Cortex of kidney (tissue), 1 donor: Measurements from ENCODE around the gene ARMC5.
"Not testable (repeated sequence)": the region's sequence is repeated elsewhere in the genome, so short reads cannot be mapped to it uniquely, and the experiment has no call there.

Source experiments
- DNase-seq: peaks from one replicate; lab custom pipeline; 2025; lab: John Stamatoyannopoulos, UW

Gene ARMC5

DNA sequence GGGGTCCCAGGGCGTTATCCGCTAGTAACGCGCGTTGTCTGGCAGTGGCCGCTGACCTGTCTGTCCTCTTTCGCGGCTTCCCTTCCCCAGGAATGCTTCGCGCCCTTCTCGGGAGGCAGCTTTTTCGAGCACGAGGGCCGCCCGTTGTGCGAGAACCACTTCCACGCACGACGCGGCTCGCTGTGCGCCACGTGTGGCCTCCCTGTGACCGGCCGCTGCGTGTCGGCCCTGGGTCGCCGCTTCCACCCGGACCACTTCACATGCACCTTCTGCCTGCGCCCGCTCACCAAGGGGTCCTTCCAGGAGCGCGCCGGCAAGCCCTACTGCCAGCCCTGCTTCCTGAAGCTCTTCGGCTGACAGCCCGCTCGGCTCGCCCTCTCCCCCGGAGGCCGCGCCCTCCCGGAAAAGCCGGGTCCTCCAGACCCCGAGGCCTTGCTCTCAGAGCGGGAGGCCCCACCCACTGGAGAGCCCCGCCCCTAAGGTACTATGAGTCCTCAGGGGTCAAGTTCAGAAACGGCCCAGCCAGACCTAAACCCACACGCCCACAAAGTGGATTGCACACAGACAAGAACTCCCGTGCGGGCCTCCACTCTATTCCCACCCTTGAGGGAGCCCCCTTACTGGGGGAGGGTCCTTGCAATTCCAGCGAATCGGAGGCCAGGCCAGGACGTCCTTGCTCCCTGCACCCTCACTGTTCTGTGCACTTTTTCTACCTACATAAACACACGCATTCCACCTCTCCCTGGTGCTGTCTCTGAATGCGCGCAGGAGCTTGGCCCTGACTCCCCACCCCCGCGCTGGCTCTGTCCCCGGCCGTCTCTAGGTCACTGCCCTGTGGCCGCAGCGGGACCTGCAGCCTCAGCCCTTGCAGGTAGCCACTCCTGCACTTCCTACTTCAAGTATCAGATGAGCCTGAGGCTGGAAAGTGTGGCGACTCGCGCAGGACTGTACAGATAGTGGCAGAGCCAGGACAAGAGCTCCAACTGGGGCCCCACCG is 18.2 kb downstream of the ARMC5 start:
- no peak for DNase-seq

DNA sequence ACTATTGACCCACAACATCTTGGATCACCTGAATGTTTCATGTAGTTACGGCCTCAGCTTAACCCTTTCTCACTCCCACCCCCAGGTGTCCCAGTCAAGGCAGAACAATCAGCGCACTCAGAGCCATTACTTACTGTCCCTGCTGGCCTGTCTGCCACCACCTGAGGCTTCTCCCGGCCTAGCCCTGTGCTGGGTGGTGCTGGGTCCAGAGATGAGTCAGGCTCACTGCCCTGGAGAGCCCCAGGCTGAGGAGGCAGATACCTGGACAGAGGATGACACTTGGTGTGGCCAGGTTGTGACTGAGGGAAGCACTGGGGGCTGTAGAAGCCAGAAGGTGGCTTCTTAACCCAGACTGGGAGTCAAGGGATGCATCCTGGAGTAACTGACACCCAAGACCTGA is 19.7 kb downstream of the ARMC5 start:
- DNase-seq, result no peak

DNA sequence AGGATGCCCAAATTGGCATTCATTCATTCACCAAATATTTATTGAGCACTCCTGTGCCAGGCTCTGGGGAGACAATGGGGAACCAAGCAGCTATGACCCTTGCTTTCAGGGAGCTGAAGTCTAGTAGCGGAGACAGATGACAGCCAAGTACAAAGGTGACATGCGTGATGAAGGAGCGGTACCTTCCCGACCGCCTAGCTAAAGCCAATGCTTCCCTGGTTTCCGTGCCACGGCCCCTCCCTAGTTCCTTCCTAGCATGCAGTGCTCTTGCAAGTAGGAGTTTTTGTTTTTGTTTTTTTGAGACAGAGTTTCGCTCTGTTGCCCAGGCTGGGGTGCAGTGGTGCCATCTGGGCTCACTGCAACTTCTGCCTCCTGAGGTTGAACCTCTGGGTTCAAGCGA is 20.4 kb downstream of the ARMC5 start:
- no peak for DNase-seq

DNA sequence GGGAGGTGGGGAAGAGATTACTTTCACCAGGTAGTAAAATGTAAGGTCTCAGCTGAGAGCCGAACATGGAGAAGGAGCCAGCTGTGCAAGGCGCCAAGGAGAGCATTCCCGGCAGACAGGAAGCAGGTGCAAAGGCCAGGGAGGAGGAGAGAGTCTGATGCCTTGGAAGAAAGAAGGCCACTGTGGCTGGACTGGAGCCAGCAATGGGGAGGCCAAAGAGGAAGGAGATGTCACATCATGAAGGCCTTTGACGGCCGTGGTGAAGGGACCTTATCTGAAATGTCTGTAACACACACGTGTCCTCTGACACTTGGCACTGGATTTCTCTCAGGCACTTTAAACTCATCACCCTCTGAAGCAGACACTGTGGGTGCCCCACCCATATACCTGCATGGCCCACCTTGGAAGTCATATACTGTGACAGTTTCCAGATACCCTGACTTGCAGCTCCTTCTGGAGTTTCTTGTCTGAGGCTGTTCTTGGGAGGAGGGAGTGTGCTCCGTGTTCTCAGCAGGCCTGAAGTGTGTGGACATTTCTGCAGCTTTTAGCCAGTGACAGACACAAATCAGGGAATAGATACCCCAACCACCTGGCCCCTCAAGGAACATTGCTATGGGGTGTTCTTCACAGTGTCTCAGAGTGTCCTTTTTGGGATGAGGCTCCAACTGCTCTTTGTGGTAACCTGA is 21.7 kb downstream of the ARMC5 start:
- no peak for DNase-seq

DNA sequence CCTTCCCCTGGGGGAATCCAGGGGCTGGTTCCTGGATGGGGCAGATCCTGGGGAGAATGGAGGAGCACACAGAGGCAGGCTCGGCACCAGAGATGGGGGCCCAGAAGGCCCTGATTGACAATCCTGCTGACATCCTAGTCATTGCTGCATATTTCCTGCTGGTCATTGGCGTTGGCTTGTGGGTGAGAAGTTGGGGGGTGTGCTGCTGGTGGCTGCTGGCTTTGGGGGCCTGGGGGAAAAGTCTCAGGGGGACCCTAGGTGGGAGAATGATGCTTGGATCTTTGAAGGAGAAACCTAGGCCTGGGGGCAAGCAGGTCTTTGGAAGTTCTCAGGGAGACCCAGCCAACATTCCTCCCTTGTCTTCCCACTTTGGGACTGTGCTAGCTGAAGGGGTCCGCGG is 23.8 kb downstream of the ARMC5 start, which contains the start of gene SLC5A2:
Gene SLC5A2, plus strand, starts transcription at position 43 of the 400 bp plus-strand sequence. Its CDS starts 14 bp downstream, at position 57.
- no peak for DNase-seq

DNA sequence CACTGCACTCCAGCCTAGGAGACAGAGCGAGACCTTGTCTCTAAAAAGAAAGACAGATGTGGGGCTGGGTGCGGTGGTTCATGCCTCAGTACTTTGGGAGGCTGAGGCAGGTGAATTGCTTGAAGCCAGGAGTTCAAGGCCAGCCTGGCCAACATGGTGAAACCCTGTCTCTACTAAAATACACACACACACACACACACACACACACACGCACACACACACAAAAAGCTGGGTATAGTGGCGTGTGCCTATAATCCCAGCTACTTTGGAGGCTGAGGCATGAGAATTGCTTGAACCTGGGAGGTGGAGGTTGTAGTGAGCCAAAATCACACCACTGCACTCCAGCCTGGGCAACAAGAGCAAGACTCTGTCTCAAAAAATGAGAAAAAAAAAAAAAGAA is 24.7 kb downstream of the ARMC5 start:
- not testable (repeated sequence) for DNase-seq

DNA sequence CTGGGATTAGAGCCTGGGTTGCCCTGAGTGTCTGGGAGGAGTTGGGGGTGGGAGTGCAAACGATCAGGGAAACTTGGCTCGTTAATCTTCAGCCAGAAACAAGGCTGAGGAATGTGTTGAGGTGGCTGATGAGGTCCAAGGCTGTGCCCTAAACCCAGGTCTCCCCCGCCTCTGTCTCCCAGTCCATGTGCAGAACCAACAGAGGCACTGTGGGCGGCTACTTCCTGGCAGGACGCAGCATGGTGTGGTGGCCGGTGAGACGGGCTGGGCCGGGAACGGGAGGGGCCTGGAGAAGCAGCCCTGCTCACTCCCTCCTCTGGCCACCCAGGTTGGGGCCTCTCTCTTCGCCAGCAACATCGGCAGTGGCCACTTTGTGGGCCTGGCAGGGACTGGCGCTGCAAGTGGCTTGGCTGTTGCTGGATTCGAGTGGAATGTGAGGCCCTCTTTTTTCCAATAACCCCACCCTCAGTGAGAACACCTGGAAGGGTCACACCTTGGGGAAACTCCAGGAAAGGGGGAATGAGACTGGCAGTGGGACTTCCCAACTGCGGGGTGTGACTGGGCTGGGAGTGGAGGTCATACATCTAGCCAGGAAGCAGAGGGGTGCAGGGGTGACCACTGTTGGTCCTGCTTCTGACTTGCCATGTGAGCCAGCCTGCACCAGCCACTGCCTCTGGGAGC is 25.3 kb downstream of the ARMC5 start:
- DNase-seq, result no peak

DNA sequence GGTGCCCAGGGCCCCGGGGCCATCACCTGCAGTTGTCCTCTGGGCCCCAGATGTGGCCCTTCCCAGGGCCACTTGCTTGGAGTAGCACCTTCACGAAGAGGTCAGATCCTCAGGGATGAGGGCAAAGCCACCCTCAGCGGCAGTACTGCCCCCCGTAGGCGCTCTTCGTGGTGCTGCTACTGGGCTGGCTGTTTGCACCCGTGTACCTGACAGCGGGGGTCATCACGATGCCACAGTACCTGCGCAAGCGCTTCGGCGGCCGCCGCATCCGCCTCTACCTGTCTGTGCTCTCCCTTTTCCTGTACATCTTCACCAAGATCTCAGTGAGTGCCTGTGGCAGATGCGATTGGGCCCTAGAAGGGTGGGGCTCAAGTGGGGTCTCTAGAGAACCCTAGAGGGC is 26.3 kb downstream of the ARMC5 start:
- no peak for DNase-seq

DNA sequence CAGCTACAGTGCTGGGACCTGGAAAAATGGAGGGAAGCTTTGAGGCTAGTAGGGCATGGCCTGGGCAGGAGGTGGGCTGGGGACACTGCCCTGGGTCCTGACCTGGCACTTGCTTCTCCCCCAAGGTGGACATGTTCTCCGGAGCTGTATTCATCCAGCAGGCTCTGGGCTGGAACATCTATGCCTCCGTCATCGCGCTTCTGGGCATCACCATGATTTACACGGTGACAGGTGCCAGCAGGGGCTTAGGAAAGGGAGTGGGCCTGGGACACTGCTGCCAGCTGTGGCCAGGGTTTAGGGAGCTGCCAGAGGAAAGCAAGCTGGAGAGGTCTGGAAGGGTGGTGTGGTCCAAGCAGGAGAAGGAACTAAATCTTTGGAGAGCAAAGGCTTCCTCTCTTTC is 26.7 kb downstream of the ARMC5 start:
- no peak for DNase-seq

DNA sequence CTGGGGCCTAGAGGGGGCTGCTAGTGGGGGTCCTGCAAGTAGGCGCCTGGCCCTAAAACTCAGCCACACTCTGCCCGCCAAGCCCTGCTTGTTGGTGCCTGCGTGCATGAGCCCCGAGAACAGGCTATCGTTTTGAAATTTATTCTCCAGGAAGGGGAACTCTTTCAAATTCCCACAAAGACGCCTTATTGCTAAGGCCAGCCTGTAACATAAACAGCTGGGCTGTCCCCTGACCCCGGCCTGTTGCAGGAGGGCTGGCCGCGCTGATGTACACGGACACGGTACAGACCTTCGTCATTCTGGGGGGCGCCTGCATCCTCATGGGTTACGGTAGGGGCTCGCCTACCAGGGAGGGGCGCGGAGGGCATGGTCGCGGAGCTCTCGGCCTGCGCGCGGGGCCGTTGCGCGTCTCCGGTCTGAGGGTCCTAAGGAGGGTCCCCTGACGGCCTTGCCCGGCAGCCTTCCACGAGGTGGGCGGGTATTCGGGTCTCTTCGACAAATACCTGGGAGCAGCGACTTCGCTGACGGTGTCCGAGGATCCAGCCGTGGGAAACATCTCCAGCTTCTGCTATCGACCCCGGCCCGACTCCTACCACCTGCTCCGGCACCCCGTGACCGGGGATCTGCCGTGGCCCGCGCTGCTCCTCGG is 27.9 kb downstream of the ARMC5 start:
- DNase-seq, result no peak

DNA sequence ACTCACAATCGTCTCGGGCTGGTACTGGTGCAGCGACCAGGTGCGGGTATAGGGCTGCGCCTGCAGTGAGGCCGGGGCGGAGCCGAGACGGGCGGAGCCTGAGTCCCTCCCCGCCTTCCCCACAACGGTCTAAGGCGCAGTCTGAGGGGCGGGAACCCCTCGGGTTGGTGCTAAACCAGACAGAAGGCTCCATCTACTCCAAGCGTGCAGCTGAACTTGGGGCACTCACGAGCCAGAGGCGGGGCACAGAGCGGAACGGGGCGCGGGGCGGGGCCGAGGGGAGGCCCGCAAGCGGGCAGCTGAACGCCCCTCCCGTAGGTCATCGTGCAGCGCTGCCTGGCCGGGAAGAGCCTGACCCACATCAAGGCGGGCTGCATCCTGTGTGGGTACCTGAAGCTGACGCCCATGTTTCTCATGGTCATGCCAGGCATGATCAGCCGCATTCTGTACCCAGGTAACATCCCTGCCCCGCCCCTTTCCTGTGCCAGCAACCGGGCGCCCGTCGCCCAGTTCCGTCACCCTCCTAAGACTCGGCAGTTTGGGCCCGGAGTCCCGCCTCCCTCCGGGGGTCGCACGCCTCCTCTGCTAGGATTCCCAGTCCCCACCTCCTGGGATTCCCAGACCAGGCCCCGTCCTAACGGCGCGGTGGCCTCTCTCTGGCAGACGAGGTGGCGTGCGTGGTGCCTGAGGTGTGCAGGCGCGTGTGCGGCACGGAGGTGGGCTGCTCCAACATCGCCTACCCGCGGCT is 28.6 kb downstream of the ARMC5 start:
- DNase-seq, result peak; percentile 48

DNA sequence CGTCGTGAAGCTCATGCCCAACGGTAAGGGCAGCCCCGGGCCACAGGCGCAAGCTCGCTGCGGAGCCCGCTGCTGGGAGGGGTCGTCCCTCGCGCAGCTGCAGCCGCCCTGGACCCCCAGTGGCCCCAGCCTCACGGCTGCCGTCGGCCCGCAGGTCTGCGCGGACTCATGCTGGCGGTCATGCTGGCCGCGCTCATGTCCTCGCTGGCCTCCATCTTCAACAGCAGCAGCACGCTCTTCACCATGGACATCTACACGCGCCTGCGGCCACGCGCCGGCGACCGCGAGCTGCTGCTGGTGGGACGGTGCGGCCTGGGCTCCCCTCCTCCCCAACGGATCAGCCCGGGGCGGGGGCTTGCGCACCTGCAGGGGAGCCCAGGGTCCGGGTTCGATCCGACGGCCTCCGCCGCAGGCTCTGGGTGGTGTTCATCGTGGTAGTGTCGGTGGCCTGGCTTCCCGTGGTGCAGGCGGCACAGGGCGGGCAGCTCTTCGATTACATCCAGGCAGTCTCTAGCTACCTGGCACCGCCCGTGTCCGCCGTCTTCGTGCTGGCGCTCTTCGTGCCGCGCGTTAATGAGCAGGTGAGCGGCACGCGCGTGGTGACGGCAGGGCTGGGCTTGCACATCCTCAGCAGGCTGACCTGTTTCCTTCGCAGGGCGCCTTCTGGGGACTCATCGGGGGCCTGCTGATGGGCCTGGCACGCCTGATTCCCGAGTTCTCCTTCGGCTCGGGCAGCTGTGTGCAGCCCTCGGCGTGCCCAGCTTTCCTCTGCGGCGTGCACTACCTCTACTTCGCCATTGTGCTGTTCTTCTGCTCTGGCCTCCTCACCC is 29.4 kb downstream of the ARMC5 start:
- DNase-seq, result no peak

DNA sequence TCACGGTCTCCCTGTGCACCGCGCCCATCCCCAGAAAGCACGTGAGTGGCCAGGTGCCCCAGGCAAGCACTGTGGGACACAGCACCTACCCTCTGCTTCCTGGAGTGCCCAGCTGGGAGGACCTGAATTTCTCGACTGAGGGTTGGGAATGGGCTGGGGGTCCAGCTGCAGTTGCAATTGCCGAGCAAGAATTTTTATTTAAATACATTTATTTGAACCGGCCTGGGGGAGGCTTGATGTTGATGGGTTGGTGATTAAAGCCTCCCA is 29.9 kb downstream of the ARMC5 start:
- DNase-seq, result no peak

DNA sequence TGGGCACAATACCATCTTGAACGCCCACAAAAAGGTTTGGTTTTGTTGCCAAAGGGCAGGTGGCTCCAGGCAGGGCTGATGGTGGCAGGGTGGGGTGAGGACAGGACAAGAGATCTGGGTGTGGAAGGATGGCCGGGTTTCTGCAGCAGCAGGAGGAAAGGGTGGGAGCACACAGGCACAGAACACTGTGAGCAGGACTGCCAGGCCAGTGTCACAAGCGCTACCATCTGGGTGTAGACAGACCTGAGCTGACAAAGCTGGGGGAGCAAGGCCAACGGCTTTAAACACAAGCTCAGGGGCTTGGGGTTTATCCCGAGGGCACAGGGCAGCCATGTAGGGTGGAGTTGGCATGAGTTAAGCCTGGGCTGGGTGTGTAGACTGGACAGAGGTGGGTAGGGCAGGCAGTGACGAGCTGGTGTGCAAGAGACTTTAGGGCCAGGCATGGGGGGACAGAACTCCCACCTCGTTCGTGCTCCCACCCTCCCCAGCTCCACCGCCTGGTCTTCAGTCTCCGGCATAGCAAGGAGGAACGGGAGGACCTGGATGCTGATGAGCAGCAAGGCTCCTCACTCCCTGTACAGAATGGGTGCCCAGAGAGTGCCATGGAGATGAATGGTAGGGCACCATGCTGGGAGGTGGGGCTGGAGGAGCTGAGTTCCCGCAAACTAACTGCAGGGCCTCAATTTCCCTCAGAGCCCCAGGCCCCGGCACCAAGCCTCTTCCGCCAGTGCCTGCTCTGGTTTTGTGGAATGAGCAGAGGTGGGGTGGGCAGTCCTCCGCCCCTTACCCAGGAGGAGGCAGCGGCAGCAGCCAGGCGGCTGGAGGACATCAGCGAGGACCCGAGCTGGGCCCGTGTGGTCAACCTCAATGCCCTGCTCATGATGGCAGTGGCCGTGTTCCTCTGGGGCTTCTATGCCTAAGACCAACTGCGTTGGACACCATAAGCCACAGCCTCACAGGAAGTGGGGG is 30.6 kb downstream of the ARMC5 start:
- no peak for DNase-seq

DNA sequence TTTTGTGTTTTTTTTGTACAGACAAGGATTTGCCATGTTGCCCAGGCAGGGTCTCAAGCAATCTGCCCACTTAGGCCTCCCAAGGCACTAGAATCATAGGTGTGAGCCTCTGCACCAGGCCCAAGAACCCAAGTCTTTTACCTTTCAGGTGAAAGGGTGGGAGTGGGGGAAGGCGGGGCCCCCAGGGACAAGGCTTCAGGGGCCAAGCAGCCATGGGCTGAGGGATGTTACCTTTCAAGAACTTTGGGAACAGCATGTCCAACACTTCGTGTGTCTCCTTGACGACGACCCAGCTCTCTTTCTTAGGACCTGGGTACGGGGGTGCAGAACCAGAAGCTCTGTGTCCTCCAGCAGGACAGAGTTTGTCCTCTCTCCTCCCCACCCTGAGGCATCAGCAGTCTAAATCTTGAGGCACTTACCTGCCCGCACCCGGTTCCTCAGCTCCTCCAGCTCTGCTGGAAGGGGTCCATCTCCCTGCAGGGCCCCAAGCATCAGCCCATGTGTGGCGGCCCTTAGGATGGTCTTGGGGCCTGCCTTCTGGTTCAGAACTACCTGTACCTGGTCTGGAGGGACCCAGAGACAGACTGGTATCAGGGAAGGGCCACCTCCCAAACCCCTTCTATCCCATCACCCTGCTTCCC is 32.6 kb downstream of the ARMC5 start:
- DNase-seq, result no peak

DNA sequence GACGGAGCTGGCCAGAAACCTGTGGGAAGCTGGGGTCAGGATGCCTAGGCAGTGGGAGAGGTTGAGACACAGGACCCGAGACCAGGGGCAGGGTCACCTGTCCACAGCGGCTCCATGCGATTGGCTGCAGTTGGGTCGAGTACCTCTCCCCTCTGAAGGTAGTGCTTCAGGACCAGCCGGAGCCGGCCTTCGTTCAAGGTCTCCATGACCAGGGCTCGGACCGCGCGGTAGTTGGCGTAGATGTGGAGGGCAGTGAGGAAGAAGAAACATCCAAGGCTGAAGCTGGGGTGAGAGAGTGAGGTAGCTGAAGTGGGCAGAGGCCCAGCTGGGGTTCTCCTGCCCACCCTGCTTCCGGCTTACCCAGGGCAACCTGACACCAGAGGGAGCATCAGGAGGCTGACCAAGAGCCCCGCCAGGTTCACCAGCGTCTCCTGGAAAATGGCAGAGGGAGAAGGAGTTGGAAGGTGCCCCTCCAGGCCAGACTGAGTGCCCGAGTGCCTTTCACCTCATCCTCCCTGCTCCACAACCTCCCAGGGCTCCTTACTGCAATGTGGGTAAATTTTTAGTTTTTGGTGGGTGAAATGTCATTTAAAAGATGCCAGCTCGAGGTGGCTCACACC is 34.3 kb downstream of the ARMC5 start:
- no peak for DNase-seq

DNA sequence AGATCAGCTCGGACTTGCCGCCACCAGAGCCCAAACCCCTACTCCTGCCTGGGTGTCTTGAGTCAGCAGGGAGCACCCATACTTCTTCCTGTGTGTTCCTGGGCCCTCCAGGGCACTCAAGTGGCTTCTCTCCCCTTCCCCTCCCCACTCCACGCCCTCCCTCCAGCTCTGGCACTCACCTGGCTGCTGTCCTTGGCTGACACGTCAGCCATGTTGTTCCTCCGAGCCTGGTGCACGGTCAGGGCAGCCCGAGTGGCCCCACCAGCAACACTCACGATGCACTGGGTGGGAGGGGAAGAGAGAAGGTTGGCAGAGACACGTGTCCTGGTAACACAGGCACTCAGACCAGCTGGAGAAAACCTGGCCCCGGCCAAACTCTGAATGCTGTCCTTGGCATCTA is 37.4 kb downstream of the ARMC5 start:
- no peak for DNase-seq

DNA sequence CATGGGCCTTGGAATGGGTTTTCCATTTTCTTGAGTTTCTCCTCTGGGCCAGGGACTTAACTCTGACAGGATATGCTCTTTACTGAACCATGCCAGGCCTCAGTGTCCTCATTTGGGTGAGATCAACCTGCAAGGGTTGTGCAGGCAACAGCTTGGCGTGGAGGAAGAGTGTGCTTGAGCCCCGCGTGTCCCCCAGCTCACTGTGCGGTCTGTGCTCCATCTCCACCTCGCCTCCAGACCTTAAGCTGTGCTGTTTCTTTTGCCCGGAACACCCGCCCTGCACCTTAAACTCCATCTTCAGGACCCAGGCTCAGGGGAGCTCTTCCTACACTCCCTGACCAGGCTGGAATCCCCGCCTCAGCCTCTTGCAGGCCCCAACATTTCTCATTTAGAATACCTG is 39.2 kb downstream of the ARMC5 start:
- no peak for DNase-seq

DNA sequence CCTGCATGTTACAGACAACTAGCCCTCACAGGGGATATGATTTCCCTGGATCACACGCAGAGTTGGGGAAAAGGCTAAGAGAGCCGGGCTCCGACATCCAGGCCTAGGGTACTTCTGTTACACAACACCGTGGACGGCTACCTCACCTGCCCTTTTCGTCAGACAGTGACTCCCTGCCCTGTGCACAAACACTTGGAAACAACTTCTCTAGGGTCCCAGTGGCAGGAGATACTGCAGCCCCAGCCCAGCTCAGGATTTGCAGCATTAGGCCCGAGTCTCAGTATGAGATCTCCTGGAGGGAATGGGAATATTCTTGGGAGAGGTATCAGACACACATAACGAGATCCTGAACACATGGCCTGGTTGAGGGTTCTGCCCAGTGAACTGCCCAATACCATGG is 40.6 kb downstream of the ARMC5 start:
- no peak for DNase-seq
